IPS-20b (cell line): ENCODE data around the gene KDM4C.

Experiments used
- H3K27ac ChIP-seq: one replicate; pipeline ENCODE4 v1.5.1; 2013; ENCODE audit warnings: low read length
- H3K27me3 ChIP-seq: 2 replicates; pipeline ENCODE4 v1.6.1; 2013; ENCODE audit warnings: mild to moderate bottlenecking, low read length, inconsistent platforms; ENCODE audit not compliant: insufficient read depth
- H3K36me3 ChIP-seq: 2 replicates; pipeline ENCODE4 v1.6.1; 2013; ENCODE audit warnings: low read depth, mild to moderate bottlenecking, inconsistent platforms, low read length, moderate library complexity; ENCODE audit not compliant: insufficient read depth
- H3K4me1 ChIP-seq: 2 replicates; pipeline ENCODE4 v1.6.1; 2013; ENCODE audit warnings: mild to moderate bottlenecking, control low read depth, inconsistent platforms, low read length, moderate library complexity; ENCODE audit not compliant: insufficient read depth
- H3K4me3 ChIP-seq: 2 replicates; pipeline ENCODE4 v1.5.1; 2013; ENCODE audit warnings: mild to moderate bottlenecking, low read length, inconsistent platforms
- H3K9ac ChIP-seq: 2 replicates; pipeline ENCODE4 v1.6.1; 2013; ENCODE audit warnings: low read depth, mild to moderate bottlenecking, inconsistent platforms, low read length, moderate library complexity
- H3K9me3 ChIP-seq: 2 replicates; pipeline ENCODE4 v1.6.1; 2013; ENCODE audit warnings: mild to moderate bottlenecking, low read depth, low read length, inconsistent platforms; ENCODE audit not compliant: insufficient read depth

The KDM4C gene

GRCh38 chr9:6924988-6925563 is 167.3 kb downstream of the KDM4C start:
- Histone ChIP-seq H3K9ac (no peak overlapping the region), H3K36me3 (no peaks in the 10 kb centered on the region), H3K4me3 (no peak overlapping the region), H3K4me1 (no peaks in the 10 kb centered on the region), H3K9me3 (no peaks in the 10 kb centered on the region), H3K27me3 (no peaks in the 10 kb centered on the region), H3K27ac (no peak overlapping the region)

GRCh38 chr9:6925836-6926235 is 168.1 kb downstream of the KDM4C start:
- no peak overlapping the region for H3K27ac ChIP-seq

GRCh38 chr9:6926436-6926835 is 168.7 kb downstream of the KDM4C start:
- H3K4me3 ChIP-seq, result no peak overlapping the region
- H3K27ac ChIP-seq, result no peak overlapping the region
- H3K4me1 ChIP-seq, result no peaks in the 10 kb centered on the region
- no peaks in the 10 kb centered on the region for H3K27me3 ChIP-seq
- no peaks in the 10 kb centered on the region for H3K36me3 ChIP-seq
- H3K9ac ChIP-seq, result no peak overlapping the region
- no peaks in the 10 kb centered on the region for H3K9me3 ChIP-seq

More at GRCh38 chr9:6925836-6926235, 168.1 kb downstream of the KDM4C start:
- no peak overlapping the region for H3K9ac ChIP-seq
- H3K9me3 ChIP-seq, result no peaks in the 10 kb centered on the region
- no peaks in the 10 kb centered on the region for H3K36me3 ChIP-seq
- no peak overlapping the region for H3K4me3 ChIP-seq
- no peaks in the 10 kb centered on the region for H3K4me1 ChIP-seq
- no peaks in the 10 kb centered on the region for H3K27me3 ChIP-seq

GRCh38 chr9:6927838-6928237 is 170.1 kb downstream of the KDM4C start:
- no peak overlapping the region for H3K9ac ChIP-seq
- H3K27me3 ChIP-seq, result no peaks in the 10 kb centered on the region
- no peaks in the 10 kb centered on the region for H3K9me3 ChIP-seq
- H3K4me3 ChIP-seq, result no peak overlapping the region
- H3K36me3 ChIP-seq, result no peaks in the 10 kb centered on the region
- no peaks in the 10 kb centered on the region for H3K4me1 ChIP-seq
- no peak overlapping the region for H3K27ac ChIP-seq

GRCh38 chr9:6928863-6929262 is 171.1 kb downstream of the KDM4C start:
- Histone ChIP-seq H3K4me3 (no peak overlapping the region), H3K27ac (no peak overlapping the region), H3K9me3 (no peaks in the 10 kb centered on the region), H3K36me3 (no peaks in the 10 kb centered on the region), H3K27me3 (no peaks in the 10 kb centered on the region), H3K4me1 (no peaks in the 10 kb centered on the region), H3K9ac (no peak overlapping the region)

GRCh38 chr9:6929441-6930215 is 171.9 kb downstream of the KDM4C start:
- no peak overlapping the region for H3K9ac ChIP-seq
- H3K27me3 ChIP-seq, result no peaks in the 10 kb centered on the region
- H3K36me3 ChIP-seq, result no peaks in the 10 kb centered on the region
- no peaks in the 10 kb centered on the region for H3K9me3 ChIP-seq
- no peak overlapping the region for H3K4me3 ChIP-seq
- no peaks in the 10 kb centered on the region for H3K4me1 ChIP-seq
- no peak overlapping the region for H3K27ac ChIP-seq

GRCh38 chr9:6930827-6931226 is 173.1 kb downstream of the KDM4C start:
- Histone ChIP-seq H3K27ac (no peak overlapping the region), H3K27me3 (no peaks in the 10 kb centered on the region), H3K9me3 (no peaks in the 10 kb centered on the region), H3K9ac (no peak overlapping the region), H3K36me3 (no peaks in the 10 kb centered on the region), H3K4me3 (no peak overlapping the region), H3K4me1 (no peaks in the 10 kb centered on the region)

- no peaks in the 10 kb centered on the region for H3K36me3 ChIP-seq
- H3K27ac ChIP-seq, result no peak overlapping the region
- no peaks in the 10 kb centered on the region for H3K9me3 ChIP-seq
- no peaks in the 10 kb centered on the region for H3K27me3 ChIP-seq
- H3K4me1 ChIP-seq, result no peaks in the 10 kb centered on the region
- H3K4me3 ChIP-seq, result no peak overlapping the region
- H3K9ac ChIP-seq, result no peak overlapping the region
These were observed 174.1 kb downstream of the KDM4C start for GRCh38 chr9:6931913-6932312.

GRCh38 chr9:6936103-6936502 is 178.3 kb downstream of the KDM4C start:
- no peaks in the 10 kb centered on the region for H3K27me3 ChIP-seq
- H3K4me3 ChIP-seq, result no peak overlapping the region
- no peaks in the 10 kb centered on the region for H3K4me1 ChIP-seq
- H3K36me3 ChIP-seq, result no peaks in the 10 kb centered on the region
- H3K27ac ChIP-seq, result no peak overlapping the region
- no peaks in the 10 kb centered on the region for H3K9me3 ChIP-seq
- no peak overlapping the region for H3K9ac ChIP-seq

- Histone ChIP-seq H3K4me3 (no peak overlapping the region), H3K27me3 (no peaks in the 10 kb centered on the region), H3K4me1 (no peaks in the 10 kb centered on the region), H3K9me3 (no peaks in the 10 kb centered on the region), H3K27ac (no peak overlapping the region), H3K36me3 (no peaks in the 10 kb centered on the region), H3K9ac (no peak overlapping the region)
These were observed 179.4 kb downstream of the KDM4C start for GRCh38 chr9:6937209-6937608.

- Histone ChIP-seq H3K4me1 (no peaks in the 10 kb centered on the region), H3K36me3 (no peaks in the 10 kb centered on the region), H3K27ac (no peak overlapping the region), H3K27me3 (no peaks in the 10 kb centered on the region), H3K9ac (no peak overlapping the region), H3K9me3 (no peaks in the 10 kb centered on the region), H3K4me3 (no peak overlapping the region)
These were observed 180.7 kb downstream of the KDM4C start for GRCh38 chr9:6938447-6938846.

- H3K27ac ChIP-seq, result no peak overlapping the region
- H3K9me3 ChIP-seq, result no peaks in the 10 kb centered on the region
- no peak overlapping the region for H3K9ac ChIP-seq
- H3K4me1 ChIP-seq, result no peaks in the 10 kb centered on the region
- H3K36me3 ChIP-seq, result no peaks in the 10 kb centered on the region
- no peaks in the 10 kb centered on the region for H3K27me3 ChIP-seq
- H3K4me3 ChIP-seq, result no peak overlapping the region
These were observed 181.1 kb downstream of the KDM4C start for GRCh38 chr9:6938873-6939272.
